B cell (primary cell): ENCODE results near the gene HAUS7. TPM values are rescaled to one million over a fixed set of nuclear protein-coding genes. Genes with fewer than 3 reads are reported as not detected.

ENCODE experiments used
- ATAC-seq: fragments of 200-7000 bp; cut with Tn5 transposase; one replicate; pipeline ENCODE4 v1.10.0; 2021; ENCODE audit warnings: low read depth, mild to moderate bottlenecking, moderate number of reproducible peaks, moderate library complexity
- CTCF ChIA-PET: fragments of 350-600 bp; sonication (Branson Sonifier 250); formaldehyde crosslinking; loops from one replicate; lab custom pipeline; 2021; ENCODE audit warnings: antibody characterized with exemption, inconsistent platforms; lab: Charles Lee
- POLR2A ChIA-PET: fragments of 350-600 bp; sonication (Branson Sonifier 250); formaldehyde crosslinking; loops from one replicate; lab custom pipeline; 2021; ENCODE audit warnings: antibody characterized with exemption; lab: Charles Lee
- DNase-seq: peaks from one replicate; pipeline ENCODE4 v3.0.0; 2013
- H2AFZ ChIP-seq: 2 replicates; pipeline ENCODE4 v1.6.1; 2012; ENCODE audit warnings: mild to moderate bottlenecking, low read depth, low read length; ENCODE audit not compliant: insufficient read depth, poor library complexity, severe bottlenecking
- H3K27ac ChIP-seq, 2 donors: 1 replicate in 1 of 2; 2 replicates in 1 of 2; pipeline ENCODE4 v1.5.1; 2012 to 2013; ENCODE audit warnings: low read length in 2 of 2, mild to moderate bottlenecking in 2 of 2, moderate library complexity in 1 of 2
- H3K27me3 ChIP-seq, 4 experiments: fragments of 200-600 bp in 1 of 4; sonication (generic) in 1 of 4; replicated peaks in 1 of 4; 1 replicate in 2 of 4; 2 replicates in 2 of 4; pipeline versions ENCODE4 v1.6.1 to v1.7.0; 2013 to 2016; ENCODE audit warnings: low read length in 3 of 4, mild to moderate bottlenecking in 2 of 4, mixed read lengths in 1 of 4, moderate library complexity in 1 of 4; ENCODE audit not compliant: insufficient read depth in 4 of 4, control insufficient read depth in 3 of 4; ENCODE audit errors: control extremely low read depth in 1 of 4
- H3K36me3 ChIP-seq, 2 experiments: replicated peaks in 1 of 2; 1 replicate in 1 of 2; 2 replicates in 1 of 2; pipeline versions ENCODE4 v1.6.1 to v1.7.1; 2013; ENCODE audit warnings: low read length in 1 of 2; ENCODE audit not compliant: insufficient read depth in 2 of 2, control insufficient read depth in 1 of 2; ENCODE audit errors: control extremely low read depth in 1 of 2, extremely low read depth in 1 of 2
- H3K4me1 ChIP-seq, 2 donors: fragments of 200-600 bp in 1 of 2; sonication (generic) in 1 of 2; 1 replicate in 1 of 2; 2 replicates in 1 of 2; pipeline versions ENCODE4 v1.5.1 to v1.6.1; 2013 to 2017; ENCODE audit warnings: low read length in 2 of 2; ENCODE audit not compliant: control insufficient read depth in 2 of 2, insufficient read depth in 2 of 2
- H3K4me2 ChIP-seq: replicated peaks from 2 replicates; pipeline ENCODE3; 2012; ENCODE audit warnings: mild to moderate bottlenecking, low read depth, low read length; ENCODE audit not compliant: poor library complexity, severe bottlenecking
- H3K4me3 ChIP-seq, 5 experiments: fragments of 200-600 bp in 1 of 5; sonication (generic) in 1 of 5; 1 replicate in 3 of 5; 2 replicates in 2 of 5; pipeline versions ENCODE4 v1.5.1 to v1.7.0; 2011 to 2016; ENCODE audit warnings: low read length in 4 of 5, mild to moderate bottlenecking in 4 of 5, low read depth in 2 of 5, control low read depth in 1 of 5, moderate library complexity in 1 of 5; ENCODE audit not compliant: insufficient read depth in 1 of 5; ENCODE audit errors: control extremely low read depth in 1 of 5, extremely low read depth in 1 of 5
- H3K79me2 ChIP-seq: fragments of 200-600 bp; sonication (generic); one replicate; pipeline ENCODE4 v1.6.0; 2016; ENCODE audit warnings: low read length; ENCODE audit not compliant: control insufficient read depth, insufficient read depth
- H3K9ac ChIP-seq: fragments of 200-600 bp; sonication (generic); 2 replicates; pipeline ENCODE4 v1.6.1; 2017; ENCODE audit warnings: mild to moderate bottlenecking, low read length, moderate library complexity
- H3K9me3 ChIP-seq, 3 donors: one replicate each; pipeline versions ENCODE4 v1.6.1 to v1.7.1; 2013; ENCODE audit warnings: low read length in 2 of 3; ENCODE audit not compliant: control insufficient read depth in 2 of 3, insufficient read depth in 1 of 3; ENCODE audit errors: control extremely low read depth in 1 of 3
- H4K20me1 ChIP-seq: 2 replicates; pipeline ENCODE4 v1.6.0; 2012; ENCODE audit warnings: mild to moderate bottlenecking, low read length; ENCODE audit not compliant: insufficient read depth, control insufficient read depth, poor library complexity, severe bottlenecking
- H3K27ac Mint-ChIP-seq: one replicate; pipeline ENCODE4 v1.8.0; 2021; ENCODE audit warnings: mixed read lengths
- H3K27me3 Mint-ChIP-seq: one replicate; pipeline ENCODE4 v1.8.0; 2021; ENCODE audit warnings: mixed read lengths
- H3K4me1 Mint-ChIP-seq: one replicate; pipeline ENCODE4 v1.8.0; 2021; ENCODE audit warnings: mixed read lengths
- H3K4me3 Mint-ChIP-seq: one replicate; pipeline ENCODE4 v1.8.0; 2021; ENCODE audit warnings: mixed read lengths
- H3K9me3 Mint-ChIP-seq: one replicate; pipeline ENCODE4 v1.8.0; 2022; ENCODE audit warnings: mixed read lengths; ENCODE audit not compliant: insufficient read depth
- EZH2 ChIP-seq: IDR thresholded peaks from 2 replicates; pipeline ENCODE4 v1.6.1; 2012; ENCODE audit warnings: borderline replicate concordance, low read depth, mild to moderate bottlenecking, moderate library complexity, low read length; ENCODE audit not compliant: insufficient read depth, poor library complexity, severe bottlenecking
- WGBS: methylation state at CpG from one replicate; pipeline ENCODE4 v1.1.5; 2013; ENCODE audit warnings: missing lambda C conversion rate; ENCODE audit not compliant: insufficient coverage; 5-methylcytosine and 5-hydroxymethylcytosine counted together
- intact Hi-C: fragments of 100-400 bp; cut with micrococcal nuclease; formaldehyde crosslinking; loops from one replicate; pipeline ENCODE4 v1.10.0; 2022
- polyA plus RNA-seq: library from polyadenylated mRNA; depleted of rRNA; stranded (reverse); fragments of >200 nt; gene quantifications from 2 replicates; pipeline ENCODE4 v1.2.3, GENCODE V29; 2012
- total RNA-seq, 2 donors: library from RNA; stranded (reverse); fragments of 120-200 nt in 1 of 2; gene quantifications; 1 replicate in 1 of 2; 2 replicates in 1 of 2; pipeline versions ENCODE4 v1.2.3 to v1.2.4, GENCODE V29; 2013 to 2022
- TF ChIP-seq, protein P1 (sequence below): fragments of 200-600 bp; IDR thresholded peaks from one replicate; pipeline ENCODE4 v1.8.0; 2022; ENCODE audit warnings: antibody characterized with exemption, mild to moderate bottlenecking

Gene HAUS7
- total and polyA plus RNA-seq, 2 donors (not counting 1 experiment from before 2014, with no cell fraction given), result 25.2 to 26.9 TPM

DNA sequence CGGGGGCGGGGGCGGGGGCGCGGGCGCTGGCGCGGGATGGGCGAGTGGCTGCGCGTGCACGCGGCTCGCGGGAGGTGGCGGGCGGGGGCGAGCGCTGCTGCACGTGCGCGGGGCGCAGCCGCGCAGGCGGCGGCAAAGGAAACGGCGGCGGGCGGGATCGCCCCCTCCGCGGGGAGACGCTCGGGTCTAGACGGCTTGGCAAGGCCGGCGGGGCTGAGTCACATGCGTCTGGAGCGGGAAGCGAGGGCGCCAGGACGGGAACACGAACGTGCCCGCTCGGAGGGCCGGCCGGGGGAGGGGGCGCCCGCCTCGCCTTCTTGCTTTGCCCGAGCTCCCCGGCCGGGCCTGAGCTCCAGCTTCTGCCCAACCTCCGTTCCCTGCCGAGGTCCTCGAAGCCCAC lies 4.3 kb upstream of the HAUS7 start:
- Histone ChIP-seq H2AFZ (peak overlapping the region; percentile 71), H3K36me3 (no peaks in the 10 kb centered on the region), H3K4me3 (peak overlapping the region in 4 of 5 experiments; percentile 26 to 52 (median 46)), H3K4me1 (peaks cover 1 to 18% of the 10 kb centered on the region in 2 donors), H3K4me2 (peak overlapping the region; percentile 77), H3K79me2 (peaks cover under 1% of the 10 kb centered on the region), H3K27ac (no peak overlapping the region), H3K9ac (peak overlapping the region; percentile 42), H3K27me3 (no peaks in the 10 kb centered on the region), H4K20me1 (no peaks in the 10 kb centered on the region), H3K9me3 (no peaks in the 10 kb centered on the region)
- CTCF ChIA-PET, result no interaction called here
- Mint-ChIP-seq H3K27ac (no peak overlapping the region), H3K27me3 (no peaks in the 10 kb centered on the region), H3K9me3 (no peaks in the 10 kb centered on the region), H3K4me3 (peak overlapping the region; percentile 66), H3K4me1 (peaks cover 6% of the 10 kb centered on the region)
- intact Hi-C loops, result no loop called here
- TF ChIP-seq, protein P1, sequence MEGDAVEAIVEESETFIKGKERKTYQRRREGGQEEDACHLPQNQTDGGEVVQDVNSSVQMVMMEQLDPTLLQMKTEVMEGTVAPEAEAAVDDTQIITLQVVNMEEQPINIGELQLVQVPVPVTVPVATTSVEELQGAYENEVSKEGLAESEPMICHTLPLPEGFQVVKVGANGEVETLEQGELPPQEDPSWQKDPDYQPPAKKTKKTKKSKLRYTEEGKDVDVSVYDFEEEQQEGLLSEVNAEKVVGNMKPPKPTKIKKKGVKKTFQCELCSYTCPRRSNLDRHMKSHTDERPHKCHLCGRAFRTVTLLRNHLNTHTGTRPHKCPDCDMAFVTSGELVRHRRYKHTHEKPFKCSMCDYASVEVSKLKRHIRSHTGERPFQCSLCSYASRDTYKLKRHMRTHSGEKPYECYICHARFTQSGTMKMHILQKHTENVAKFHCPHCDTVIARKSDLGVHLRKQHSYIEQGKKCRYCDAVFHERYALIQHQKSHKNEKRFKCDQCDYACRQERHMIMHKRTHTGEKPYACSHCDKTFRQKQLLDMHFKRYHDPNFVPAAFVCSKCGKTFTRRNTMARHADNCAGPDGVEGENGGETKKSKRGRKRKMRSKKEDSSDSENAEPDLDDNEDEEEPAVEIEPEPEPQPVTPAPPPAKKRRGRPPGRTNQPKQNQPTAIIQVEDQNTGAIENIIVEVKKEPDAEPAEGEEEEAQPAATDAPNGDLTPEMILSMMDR, result no peak
- TF ChIP-seq EZH2, result no peak
- DNase-seq, result peak; percentile 54
- 3% methylated on average over 38 of the region's 59 CpGs for WGBS
- POLR2A ChIA-PET, result no interaction called here
- no peak for ATAC-seq

DNA sequence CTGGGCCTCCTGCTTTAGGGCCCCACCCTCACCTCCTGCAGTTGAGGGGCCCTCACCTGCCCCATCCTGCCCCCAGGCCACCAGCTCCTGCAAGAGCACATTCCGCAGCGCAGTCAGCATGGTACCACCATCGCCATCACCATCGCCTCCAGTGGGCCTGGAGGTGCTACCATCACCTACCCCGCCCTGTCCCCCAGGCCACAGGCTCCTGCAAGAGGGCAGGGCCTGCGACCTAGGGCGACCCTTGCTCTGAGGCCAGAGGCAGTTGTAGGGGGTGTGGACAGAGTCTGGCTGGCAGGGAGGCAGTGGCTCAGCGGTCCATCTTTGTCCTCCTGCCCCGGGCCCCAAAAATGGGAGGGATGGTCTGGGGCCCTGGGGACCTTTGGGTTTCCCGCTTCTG lies 3.9 kb upstream of the HAUS7 start:
- Histone ChIP-seq H3K79me2 (peaks cover 5% of the 10 kb centered on the region), H4K20me1 (no peaks in the 10 kb centered on the region), H3K9ac (no peak overlapping the region), H3K4me2 (peak overlapping the region; percentile 57), H3K27me3 (no peaks in the 10 kb centered on the region), H3K4me3 (peak overlapping the region in 1 of 5 experiments; percentile 7), H2AFZ (peak overlapping the region; percentile 15), H3K27ac (no peak overlapping the region), H3K36me3 (no peaks in the 10 kb centered on the region), H3K9me3 (no peaks in the 10 kb centered on the region), H3K4me1 (peaks cover 5 to 23% of the 10 kb centered on the region in 2 donors)
- no peak for ATAC-seq
- ChIA-PET POLR2A (no interaction called here), CTCF (no interaction called here)
- H3K4me3 Mint-ChIP-seq, result peak overlapping the region; percentile 76
- TF ChIP-seq, protein P1, result no peak
- TF ChIP-seq EZH2, result no peak
- H3K27me3 Mint-ChIP-seq, result no peaks in the 10 kb centered on the region
- no CpG with 5 or more reads among the region's 10 CpGs for WGBS
- intact Hi-C loops, result no loop called here
- H3K9me3 Mint-ChIP-seq, result no peaks in the 10 kb centered on the region
- no peak overlapping the region for H3K27ac Mint-ChIP-seq
- DNase-seq, result peak; percentile 21
- peaks cover 9% of the 10 kb centered on the region for H3K4me1 Mint-ChIP-seq
